Chondrocyte (in vitro differentiated cells): ENCODE measurements around the gene SMIM12. TPM values are rescaled to one million over a fixed set of nuclear protein-coding genes. Genes with fewer than 3 reads are reported as not detected.

Source experiments
- DNase-seq: peaks from one replicate; pipeline ENCODE4 v3.0.0; 2021; ENCODE audit warnings: mixed read lengths, low spot score
- H3K27ac Mint-ChIP-seq: one replicate; pipeline ENCODE4 v1.8.0; 2021; ENCODE audit warnings: mild to moderate bottlenecking, moderate library complexity, mixed read lengths; ENCODE audit not compliant: unreplicated experiment
- H3K27me3 Mint-ChIP-seq: 2 replicates; pipeline ENCODE4 v1.8.0; 2021; ENCODE audit warnings: low read depth, mixed read lengths
- H3K36me3 Mint-ChIP-seq: 2 replicates; pipeline ENCODE4 v1.8.0; 2021; ENCODE audit warnings: low read depth, mixed read lengths
- H3K4me1 Mint-ChIP-seq: 2 replicates; pipeline ENCODE4 v1.8.0; 2021; ENCODE audit warnings: low read depth, mild to moderate bottlenecking, mixed read lengths
- H3K4me3 Mint-ChIP-seq: one replicate; pipeline ENCODE4 v1.8.0; 2021; ENCODE audit warnings: mild to moderate bottlenecking, moderate library complexity, mixed read lengths; ENCODE audit not compliant: unreplicated experiment
- H3K9me3 Mint-ChIP-seq: 2 replicates; pipeline ENCODE4 v1.8.0; 2021; ENCODE audit warnings: low read depth, mixed read lengths
- CTCF ChIP-seq: fragments of 200-600 bp; sonication (generic); IDR thresholded peaks from 2 replicates; pipeline ENCODE4 v1.5.0; 2021; ENCODE audit warnings: antibody characterized with exemption, mild to moderate bottlenecking, moderate library complexity
- total RNA-seq: library from RNA; stranded (reverse); gene quantifications from 3 replicates; pipeline ENCODE4 v1.2.1, GENCODE V29; 2021

SMIM12 gene
- total RNA-seq, 1 donor from 2014 or later: 40.6 TPM

DNA sequence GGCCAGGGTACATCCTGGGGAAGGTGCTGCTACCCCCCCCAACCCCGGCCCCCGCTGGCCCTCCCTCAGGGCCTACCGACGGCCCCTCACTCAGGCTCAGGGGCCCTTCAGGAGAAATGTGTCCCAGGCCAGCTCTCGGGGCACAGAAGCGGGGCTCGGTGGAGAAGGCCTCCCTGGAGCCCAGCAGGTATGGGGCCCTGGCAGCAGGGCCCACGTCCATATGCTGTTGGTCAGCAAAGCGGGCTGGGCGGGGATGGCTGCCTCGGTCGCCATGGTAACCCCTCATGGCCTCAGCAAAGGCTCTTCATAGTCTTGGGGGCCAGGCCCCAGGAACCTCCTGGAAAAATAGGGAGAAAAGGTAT is 45.5 kb upstream of the SMIM12 start:
- peaks cover 30% of the 10 kb centered on the region for H3K27me3 Mint-ChIP-seq

DNA sequence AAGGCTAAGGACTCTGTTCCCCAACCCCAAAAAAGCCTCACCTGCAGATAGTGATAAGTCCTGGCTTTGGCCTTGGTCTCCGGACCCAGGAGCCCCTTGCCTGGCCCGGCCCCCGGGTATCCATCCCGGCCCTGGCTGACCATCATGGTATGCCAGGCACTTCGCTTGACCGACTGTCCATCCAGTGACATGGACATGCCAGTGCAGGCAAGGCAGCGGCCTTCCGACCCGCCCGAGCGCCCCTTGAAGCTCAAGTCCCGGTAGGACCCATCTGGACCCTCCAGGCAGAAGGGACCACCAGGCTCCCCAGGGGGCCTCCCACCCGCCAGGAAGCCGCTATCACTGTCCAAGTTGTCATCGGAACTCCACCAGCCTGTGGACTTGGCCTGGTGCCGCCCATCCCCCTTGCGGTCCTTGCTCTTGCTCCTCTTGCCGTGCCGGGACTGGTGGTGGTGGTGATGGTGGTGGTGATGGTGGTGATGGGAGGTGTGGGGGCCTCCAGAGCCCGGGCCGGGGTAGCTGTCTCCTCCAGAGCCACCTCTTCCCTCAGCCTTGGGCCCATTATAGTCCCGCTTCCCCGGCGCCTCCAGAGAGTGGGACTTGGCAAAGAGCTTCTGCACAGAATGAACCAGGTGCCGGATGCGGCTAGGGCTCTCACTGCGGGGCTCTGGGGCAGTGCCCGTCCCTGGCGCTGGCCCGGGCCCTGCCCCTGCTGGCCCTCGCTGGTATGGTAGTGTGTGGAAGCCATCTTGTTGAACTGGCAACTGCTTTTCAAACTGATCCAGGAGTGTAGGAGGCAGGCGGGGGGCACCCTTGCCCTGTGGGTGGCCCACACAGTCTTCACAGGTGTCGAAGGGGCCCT is 44.9 kb upstream of the SMIM12 start:
- H3K36me3 Mint-ChIP-seq: no peaks in the 10 kb centered on the region
- DNase-seq: no peak
- H3K27me3 Mint-ChIP-seq: peaks cover 30% of the 10 kb centered on the region
- H3K4me3 Mint-ChIP-seq: no peak overlapping the region
- no peaks in the 10 kb centered on the region for H3K4me1 Mint-ChIP-seq
- H3K27ac Mint-ChIP-seq: no peak overlapping the region
- no peaks in the 10 kb centered on the region for H3K9me3 Mint-ChIP-seq
- TF ChIP-seq CTCF: no peak

More for the DNA sequence above, 45.5 kb upstream of the SMIM12 start:
- H3K27ac Mint-ChIP-seq: no peak overlapping the region
- H3K4me1 Mint-ChIP-seq: no peaks in the 10 kb centered on the region
- TF ChIP-seq CTCF: no peak
- no peaks in the 10 kb centered on the region for H3K36me3 Mint-ChIP-seq
- no peaks in the 10 kb centered on the region for H3K9me3 Mint-ChIP-seq
- no peak for DNase-seq
- H3K4me3 Mint-ChIP-seq: no peak overlapping the region

DNA sequence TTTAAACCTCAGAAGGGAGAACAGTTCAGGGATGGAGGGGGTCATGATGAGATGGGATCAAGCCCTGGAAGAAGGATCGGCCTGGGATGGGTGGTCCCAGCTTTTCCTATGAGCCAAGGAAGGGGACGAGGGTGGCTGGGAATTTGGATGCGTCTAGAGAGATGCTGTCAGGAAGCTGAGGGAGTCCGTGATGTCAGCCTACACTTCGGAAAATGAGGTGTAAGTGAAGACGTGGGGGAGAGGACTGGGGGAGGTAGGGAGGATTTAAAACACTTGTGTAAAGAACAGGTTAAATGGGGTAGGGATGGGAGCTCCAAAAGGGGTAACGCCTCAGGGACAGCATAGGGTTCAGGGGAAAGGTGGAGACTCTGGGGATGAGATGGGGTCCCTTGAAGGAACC is 42.4 kb upstream of the SMIM12 start:
- TF ChIP-seq CTCF: no peak
- no peak for DNase-seq
- no peaks in the 10 kb centered on the region for H3K9me3 Mint-ChIP-seq
- no peak overlapping the region for H3K27ac Mint-ChIP-seq
- H3K27me3 Mint-ChIP-seq: peaks cover 27% of the 10 kb centered on the region
- peaks cover 7% of the 10 kb centered on the region for H3K4me1 Mint-ChIP-seq
- H3K36me3 Mint-ChIP-seq: no peaks in the 10 kb centered on the region
- H3K4me3 Mint-ChIP-seq: no peak overlapping the region

- no peak overlapping the region for H3K4me3 Mint-ChIP-seq
- no peak for TF ChIP-seq CTCF
- H3K36me3 Mint-ChIP-seq: no peaks in the 10 kb centered on the region
- no peak overlapping the region for H3K27ac Mint-ChIP-seq
- H3K9me3 Mint-ChIP-seq: no peaks in the 10 kb centered on the region
- H3K27me3 Mint-ChIP-seq: peaks cover 27% of the 10 kb centered on the region
- no peak for DNase-seq
- H3K4me1 Mint-ChIP-seq: peaks cover 7% of the 10 kb centered on the region
These were observed 41.4 kb upstream of the SMIM12 start for GRCh38 chr1:34900775-34901502.

DNA sequence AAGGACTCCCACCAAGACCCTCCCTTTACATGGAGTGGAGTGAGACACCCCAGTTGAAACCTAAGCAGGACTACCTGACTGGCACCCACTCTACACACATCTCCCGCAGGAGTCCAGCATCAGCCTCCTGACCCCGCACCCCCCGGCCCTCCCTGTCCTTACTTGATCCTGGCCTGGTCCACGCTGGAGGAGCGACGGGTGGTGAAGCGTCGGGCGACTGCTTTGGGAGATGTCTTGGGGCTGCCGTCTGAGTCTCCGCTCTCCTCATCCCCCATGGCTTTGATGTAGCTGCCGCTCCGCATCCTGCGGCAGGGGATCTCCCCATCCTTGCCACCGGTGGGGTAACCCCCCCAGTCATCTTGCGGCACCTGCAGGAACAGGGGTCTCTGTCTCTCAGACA is 40.4 kb upstream of the SMIM12 start:
- no peaks in the 10 kb centered on the region for H3K36me3 Mint-ChIP-seq
- no peak overlapping the region for H3K27ac Mint-ChIP-seq
- H3K9me3 Mint-ChIP-seq: no peaks in the 10 kb centered on the region
- peaks cover 7% of the 10 kb centered on the region for H3K4me1 Mint-ChIP-seq
- TF ChIP-seq CTCF: no peak
- H3K27me3 Mint-ChIP-seq: peaks cover 27% of the 10 kb centered on the region
- DNase-seq: no peak
- H3K4me3 Mint-ChIP-seq: no peak overlapping the region
